Right lung (tissue), 5 donors: ENCODE data around the gene REEP6. TPM values are rescaled to one million over a fixed set of nuclear protein-coding genes. Genes with fewer than 3 reads are reported as not detected.
"Not testable (repeated sequence)": the region's sequence is repeated elsewhere in the genome, so short reads cannot be mapped to it uniquely, and the experiment has no call there.

Source experiments
- DNase-seq, 2 donors: peaks; one replicate each; pipeline ENCODE4 v3.0.0-alpha.2; 2013
- polyA plus RNA-seq, 5 donors: library from polyadenylated mRNA; unstranded; fragments of 120-200 nt; gene quantifications; one replicate each; pipeline versions ENCODE4 v1.2.1 to v1.2.3, GENCODE V29; 2013; ENCODE audit warnings: inconsistent platforms in 1 of 5, low replicate concordance in 1 of 5; ENCODE audit not compliant: insufficient read length in 5 of 5, insufficient read depth in 1 of 5

Gene REEP6
- polyA plus RNA-seq, 5 donors: 2.4 to 6.7 (median 3.9) TPM

- DNase-seq: no peak
Observed at GRCh38 chr19:1522061-1522460, 31.1 kb downstream of the REEP6 start.

DNA sequence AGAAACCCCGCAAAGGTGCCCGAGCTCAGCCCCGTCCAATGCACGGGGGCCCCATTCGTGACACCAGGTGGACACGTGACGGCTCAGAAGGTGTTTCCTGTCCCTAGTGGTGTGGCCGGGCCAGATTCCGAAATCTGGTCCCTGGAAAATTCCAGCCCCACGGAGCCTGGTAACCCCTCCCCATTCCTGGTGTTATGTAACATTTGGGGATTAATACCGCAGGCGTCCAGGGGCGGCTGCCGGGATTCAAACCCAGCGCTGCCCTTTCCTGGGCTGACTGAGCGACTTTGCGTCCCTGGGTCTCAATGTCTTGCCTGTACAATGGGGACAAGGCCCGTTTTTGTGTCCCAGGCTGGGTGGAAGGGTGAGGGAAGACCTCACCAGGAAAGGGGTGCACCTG is 31.9 kb downstream of the REEP6 start:
- no peak for DNase-seq

DNA sequence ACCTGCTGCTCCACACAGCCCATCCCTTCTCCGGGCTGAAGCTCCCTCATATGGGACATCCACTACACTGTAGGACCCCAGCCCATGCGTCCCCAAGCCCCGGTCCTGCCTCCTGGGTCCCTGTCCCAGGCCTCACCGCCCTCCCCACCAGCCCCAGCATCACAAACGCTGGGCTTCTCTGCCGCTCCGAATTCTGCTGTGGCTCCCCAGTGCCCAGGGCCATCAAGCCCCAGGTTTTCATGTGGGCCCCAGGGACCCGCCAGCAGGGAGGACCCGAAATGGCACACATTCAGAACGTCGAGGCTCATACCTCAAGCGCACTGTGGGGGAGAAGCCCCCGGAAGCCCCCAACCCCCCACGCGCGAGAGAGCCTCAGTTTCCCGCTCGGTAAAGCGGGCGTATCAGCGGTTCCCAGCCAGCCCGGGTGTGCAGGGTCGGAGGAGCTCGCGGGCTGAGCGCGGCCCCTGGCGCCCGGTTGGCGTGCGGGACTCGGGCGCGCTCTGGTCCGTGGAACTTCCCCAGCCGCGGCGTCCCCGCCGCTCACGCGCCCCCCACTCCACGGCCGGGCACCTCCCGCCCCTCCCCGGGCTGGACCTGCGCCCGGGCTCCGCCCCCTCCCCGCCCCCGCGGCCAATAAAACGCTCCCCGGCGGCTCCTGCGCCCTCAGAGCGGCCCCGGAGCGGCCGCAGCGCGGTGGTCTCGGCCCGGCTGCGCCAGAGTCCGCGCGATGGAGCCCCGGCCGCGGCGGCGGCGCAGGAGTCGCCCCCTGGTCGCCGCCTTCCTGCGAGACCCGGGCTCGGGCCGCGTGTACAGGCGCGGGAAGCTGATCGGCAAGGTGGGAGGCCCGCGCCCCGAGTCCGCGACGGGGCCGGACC is 32.7 kb downstream of the REEP6 start, which contains the start of gene PLK5:
PLK5 (plus strand) TSS at position 666 of the 875 bp plus-strand sequence. CDS start 2,920 bp downstream, outside the sequence.
- DNase-seq: no peak

- DNase-seq: no peak
Observed at GRCh38 chr19:1524287-1524971, 33.4 kb downstream of the REEP6 start.

- no peak for DNase-seq
Observed at GRCh38 chr19:1524972-1525325, 34.0 kb downstream of the REEP6 start.

- no peak for DNase-seq
Observed at GRCh38 chr19:1525343-1525742, 34.4 kb downstream of the REEP6 start.

GRCh38 chr19:1526066-1526778 is 35.2 kb downstream of the REEP6 start:
- no peak for DNase-seq

DNA sequence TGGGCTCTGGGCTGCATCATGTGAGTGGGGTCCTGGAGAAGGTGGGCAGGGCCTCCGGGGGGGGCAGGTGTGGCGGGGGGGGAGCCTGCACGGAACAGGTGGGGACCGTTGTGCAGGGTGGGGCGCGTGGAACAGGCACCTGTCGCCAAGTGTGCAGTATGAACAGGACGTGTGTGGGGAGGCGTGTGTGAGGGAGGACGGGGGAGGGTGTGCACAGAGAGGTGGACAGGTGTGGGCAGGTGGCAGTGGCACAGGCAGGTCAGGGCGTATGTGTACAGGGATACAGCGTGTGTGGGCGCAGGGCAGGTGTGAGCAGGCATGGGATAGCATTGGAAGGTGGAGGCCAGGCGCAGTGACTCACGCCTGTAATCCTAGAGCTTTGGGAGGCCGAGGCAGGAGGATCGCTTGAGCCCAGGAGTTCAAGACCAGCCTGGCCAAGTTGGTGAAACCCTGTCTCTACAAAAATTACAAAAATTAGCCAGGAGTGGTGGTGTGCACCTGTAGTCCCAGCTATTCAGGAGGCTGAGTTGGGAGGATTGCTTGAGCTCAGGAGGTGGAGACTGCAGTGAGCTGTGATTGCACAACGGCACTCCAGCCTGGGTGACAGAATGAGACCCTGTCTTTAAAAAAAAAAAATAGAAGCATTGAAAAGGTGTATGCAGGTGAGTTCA is 36.1 kb downstream of the REEP6 start:
- DNase-seq: no peak

GRCh38 chr19:1527650-1528309 is 36.8 kb downstream of the REEP6 start:
- DNase-seq: no peak

DNA sequence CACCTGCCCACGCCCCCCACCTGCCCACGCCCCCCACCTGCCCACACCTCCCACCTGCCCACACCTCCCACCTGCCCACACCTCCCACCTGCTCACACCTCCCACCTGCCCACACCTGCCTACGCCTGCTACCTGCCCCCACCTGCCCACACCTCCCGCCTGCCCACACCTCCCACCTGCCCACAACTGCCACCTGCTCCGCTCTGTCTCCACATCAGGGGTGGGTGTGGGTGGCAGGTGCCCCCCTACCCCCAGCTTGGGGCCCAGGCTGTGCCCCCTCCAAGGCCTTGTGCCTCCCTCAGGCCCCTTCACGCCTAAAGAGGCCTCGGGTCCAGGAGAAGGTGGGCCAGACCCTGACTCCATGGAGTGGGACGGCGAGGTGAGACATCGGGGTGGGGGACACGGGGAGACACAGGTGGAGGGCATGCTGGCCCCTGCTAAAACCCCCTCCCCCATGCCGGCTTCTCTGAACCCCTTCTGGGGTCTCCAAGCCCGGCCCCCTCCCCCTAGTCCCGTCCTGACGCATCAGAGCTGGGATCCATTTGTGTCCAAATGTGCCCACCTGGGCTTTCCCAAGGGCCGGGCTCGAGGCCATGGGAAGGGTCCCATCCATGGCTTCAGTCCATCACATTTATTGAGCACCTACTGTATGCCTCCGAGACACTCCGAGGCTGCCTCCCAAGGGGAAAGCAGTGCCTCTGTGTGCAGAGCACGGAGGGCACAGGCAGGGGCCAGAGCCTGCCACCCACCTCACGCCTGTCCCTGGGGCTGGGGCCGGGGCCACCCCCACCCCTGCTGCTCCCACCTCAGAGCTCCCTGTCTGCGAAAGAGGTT is 37.8 kb downstream of the REEP6 start:
- no peak for DNase-seq

DNA sequence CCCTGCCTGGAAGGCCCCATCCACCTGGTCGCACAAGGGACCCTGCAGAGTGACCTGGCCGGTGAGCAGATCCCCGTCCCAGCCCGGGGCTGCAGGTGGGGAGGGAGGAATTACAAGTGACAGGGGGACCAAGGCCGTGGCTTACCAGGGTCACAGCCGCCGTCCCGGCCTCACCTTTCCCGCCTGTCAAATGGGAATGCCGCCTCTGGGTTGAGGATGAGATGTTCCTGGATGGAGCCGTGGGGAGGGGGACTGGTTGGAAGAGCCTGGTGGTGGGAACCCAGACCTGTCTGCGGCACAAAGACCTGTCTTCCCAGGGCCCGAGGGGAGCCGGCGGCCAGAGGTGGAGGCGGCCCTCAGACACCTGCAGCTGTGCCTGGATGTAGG is 38.4 kb downstream of the REEP6 start:
- no peak for DNase-seq

- DNase-seq: not testable (repeated sequence)
Observed at GRCh38 chr19:1530856-1531255, 39.9 kb downstream of the REEP6 start.

DNA sequence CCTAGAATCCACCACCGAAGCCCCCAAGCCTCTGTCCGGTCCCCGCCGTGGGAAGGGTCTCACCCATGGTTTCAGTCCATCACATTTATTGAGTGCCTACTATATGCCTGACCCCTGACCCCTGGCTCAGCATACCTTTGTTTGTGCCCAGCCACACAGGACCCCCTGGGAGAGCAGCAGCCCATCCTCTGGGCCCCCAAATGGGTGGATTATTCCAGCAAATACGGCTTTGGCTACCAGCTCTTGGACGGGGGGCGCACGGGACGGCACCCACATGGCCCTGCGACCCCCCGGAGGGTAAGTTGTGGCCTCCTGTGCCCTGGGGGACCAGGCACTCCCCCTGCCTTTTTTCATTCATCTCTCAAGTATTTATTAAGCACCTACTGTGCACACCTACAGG is 40.6 kb downstream of the REEP6 start:
- no peak for DNase-seq

DNA sequence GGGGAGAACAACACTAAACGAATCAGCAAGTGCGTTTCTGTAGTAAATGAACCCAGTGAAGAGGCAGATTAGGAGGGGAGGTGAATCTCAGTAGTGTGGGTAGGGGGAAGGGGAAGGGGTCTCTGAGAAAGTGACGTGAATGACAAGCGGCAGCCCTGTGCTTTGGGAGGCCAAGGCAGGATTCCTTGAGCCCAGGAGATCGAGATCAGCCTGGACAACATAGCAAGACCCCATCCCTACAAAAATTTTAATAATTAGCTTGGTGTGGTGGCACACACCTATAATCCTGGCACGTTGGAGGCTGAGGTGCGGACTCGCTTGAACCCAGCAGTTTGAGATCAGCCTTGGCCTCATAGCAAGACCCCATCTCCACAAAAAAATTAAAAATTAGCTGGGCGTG is 41.0 kb downstream of the REEP6 start:
- no peak for DNase-seq

- DNase-seq: no peak
Observed at GRCh38 chr19:1533510-1534150, 42.6 kb downstream of the REEP6 start.

- no peak for DNase-seq
Observed at GRCh38 chr19:1534972-1535371, 44.0 kb downstream of the REEP6 start.

DNA sequence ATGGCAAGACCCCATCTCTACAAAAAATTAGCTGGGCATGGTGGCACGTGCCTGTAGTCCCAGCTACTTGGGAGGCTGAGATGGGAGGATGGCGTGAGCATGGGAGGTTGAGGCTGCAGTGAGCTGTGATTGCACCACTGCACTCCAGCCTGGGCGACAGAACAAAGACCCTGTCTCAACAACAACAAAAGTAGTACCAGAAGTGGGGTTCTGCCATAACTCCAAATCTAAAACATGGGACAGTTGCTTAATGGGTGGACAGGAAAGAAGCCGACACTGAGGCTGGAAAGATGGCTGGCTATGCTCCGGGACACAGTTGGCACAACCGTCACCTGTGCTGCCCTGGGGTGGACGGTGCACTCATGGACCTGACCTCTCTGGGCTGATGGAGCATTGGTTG is 44.7 kb downstream of the REEP6 start:
- not testable (repeated sequence) for DNase-seq

- no peak for DNase-seq
Observed at GRCh38 chr19:1538978-1539377, 48.0 kb downstream of the REEP6 start.

GRCh38 chr19:1539749-1540148 is 48.8 kb downstream of the REEP6 start:
- DNase-seq: not testable (repeated sequence)

DNA sequence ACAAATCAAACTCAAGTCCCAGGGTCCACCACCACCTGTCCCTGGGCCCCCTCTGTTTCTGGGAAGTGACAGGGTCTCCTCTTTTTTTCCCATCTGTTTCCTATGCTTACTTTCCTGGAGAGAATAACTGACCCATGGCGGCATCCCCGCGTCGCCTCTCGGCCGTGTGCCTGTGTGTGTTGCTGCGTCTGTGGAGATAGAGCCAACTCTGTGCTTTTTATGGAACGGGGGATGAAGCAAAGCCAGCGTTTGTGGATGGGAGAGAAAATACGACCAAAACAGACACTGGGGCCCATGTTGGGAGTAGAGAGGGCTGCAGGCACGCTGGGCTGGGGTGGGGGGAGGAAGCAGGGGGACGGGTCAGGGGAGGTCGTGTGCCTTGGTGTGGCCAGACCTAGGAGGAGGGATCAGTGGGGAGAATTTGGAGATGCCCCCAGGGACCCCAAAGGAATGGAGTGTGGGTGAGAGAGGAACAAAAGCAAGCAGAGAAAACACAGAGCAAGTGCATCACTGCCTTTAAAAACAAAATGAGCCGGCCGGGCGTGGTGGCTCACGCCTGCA is 49.5 kb downstream of the REEP6 start:
- no peak for DNase-seq
